ENCODE results near the gene ACAA2. TPM values are rescaled to one million over a fixed set of nuclear protein-coding genes. Genes with fewer than 3 reads are reported as not detected.

The ACAA2 gene
- total RNA-seq, 1 experiment from 2014 or later, result 18.2 TPM

- intact Hi-C loops (cut with micrococcal nuclease), result no loop called here
- no peak overlapping the region for H3K4me2 ChIP-seq (ENCODE audit: low read length)
- no peak overlapping the region for H3K9ac ChIP-seq (ENCODE audit: low read length)
- ChIA-PET CTCF (no interaction called here), RAD21 (ENCODE audit: low non-redundant PET in 1 of 2, low total read pairs in 2 of 2, uncharacterized antibody in 2 of 2, unreplicated experiment in 2 of 2) (no interaction called here), POLR2A (no interaction called here)
- no peaks in the 10 kb centered on the region for H4K20me1 ChIP-seq (ENCODE audit: insufficient read depth)
- BruUV-seq (replicated peaks), result no TSS peak
- H2AFZ ChIP-seq (ENCODE audit: low read depth, low read length, poor library complexity, severe bottlenecking), result no peak overlapping the region
- peaks cover 0 to 10% of the 10 kb centered on the region in 2 experiments; a peak in 1 of 4 replicates for H3K4me1 ChIP-seq (ENCODE audit: control insufficient read depth in 1 of 2, insufficient read depth in 2 of 2, low read length in 2 of 2)
- ATAC-seq (no peak), DNase-seq (ENCODE audit: low read depth, low spot score) (no peak)
- H3K27ac ChIP-seq (ENCODE audit: low read depth, low read length), result no peak overlapping the region
- H3K9me2 ChIP-seq (ENCODE audit: insufficient read depth), result no peaks in the 10 kb centered on the region
- H3K4me3 ChIP-seq (replicated peaks in 1 of 2; ENCODE audit: low read depth in 1 of 2, low read length in 2 of 2), result no peak overlapping the region
- no peaks in the 10 kb centered on the region for H3K27me3 ChIP-seq (ENCODE audit: insufficient read depth, low read length)
- H3K36me3 ChIP-seq (ENCODE audit: control insufficient read depth in 1 of 2, insufficient read depth in 2 of 2, low read length in 2 of 2), result no peaks in the 10 kb centered on the region
- TF ChIP-seq ELF1 (IDR thresholded peaks at IDR 0.05; ENCODE audit: borderline replicate concordance, low read depth) (no peak), ATF3 (IDR thresholded peaks at IDR 0.05) (no peak), TCF7L2 (IDR thresholded peaks at IDR 0.05; ENCODE audit: borderline replicate concordance, extremely low read depth, insufficient read depth, insufficient read length) (no peak), POLR2A (IDR thresholded peaks at IDR 0.05; ENCODE audit: borderline replicate concordance, extremely low read depth, insufficient read depth, insufficient read length) (no peak), YY1 (IDR thresholded peaks at IDR 0.05; ENCODE audit: extremely low read depth, insufficient replicate concordance, low read depth, low read length) (no peak), FOSL1 (IDR thresholded peaks at IDR 0.05; ENCODE audit: low read depth) (no peak), EZH2 (IDR thresholded peaks at IDR 0.05) (no peak), REST (IDR thresholded peaks at IDR 0.05; ENCODE audit: low read depth) (no peak), CEBPB (IDR thresholded peaks at IDR 0.05; ENCODE audit: low read depth) (no peak), CBX3 (IDR thresholded peaks at IDR 0.05; ENCODE audit: low read depth) (no peak), SRF (IDR thresholded peaks at IDR 0.05; ENCODE audit: low read depth) (no peak), EGR1 (IDR thresholded peaks at IDR 0.05; ENCODE audit: low read depth) (no peak), ZNF274 (IDR thresholded peaks at IDR 0.05; ENCODE audit: low read depth, low read length) (no peak), SP1 (IDR thresholded peaks at IDR 0.05; ENCODE audit: low read depth) (no peak), RAD21 (IDR thresholded peaks at IDR 0.05; ENCODE audit: low read depth) (no peak)
- TF ChIP-seq, protein P1, sequence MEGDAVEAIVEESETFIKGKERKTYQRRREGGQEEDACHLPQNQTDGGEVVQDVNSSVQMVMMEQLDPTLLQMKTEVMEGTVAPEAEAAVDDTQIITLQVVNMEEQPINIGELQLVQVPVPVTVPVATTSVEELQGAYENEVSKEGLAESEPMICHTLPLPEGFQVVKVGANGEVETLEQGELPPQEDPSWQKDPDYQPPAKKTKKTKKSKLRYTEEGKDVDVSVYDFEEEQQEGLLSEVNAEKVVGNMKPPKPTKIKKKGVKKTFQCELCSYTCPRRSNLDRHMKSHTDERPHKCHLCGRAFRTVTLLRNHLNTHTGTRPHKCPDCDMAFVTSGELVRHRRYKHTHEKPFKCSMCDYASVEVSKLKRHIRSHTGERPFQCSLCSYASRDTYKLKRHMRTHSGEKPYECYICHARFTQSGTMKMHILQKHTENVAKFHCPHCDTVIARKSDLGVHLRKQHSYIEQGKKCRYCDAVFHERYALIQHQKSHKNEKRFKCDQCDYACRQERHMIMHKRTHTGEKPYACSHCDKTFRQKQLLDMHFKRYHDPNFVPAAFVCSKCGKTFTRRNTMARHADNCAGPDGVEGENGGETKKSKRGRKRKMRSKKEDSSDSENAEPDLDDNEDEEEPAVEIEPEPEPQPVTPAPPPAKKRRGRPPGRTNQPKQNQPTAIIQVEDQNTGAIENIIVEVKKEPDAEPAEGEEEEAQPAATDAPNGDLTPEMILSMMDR (IDR thresholded peaks at IDR 0.05 in 2 of 3, conservative IDR thresholded peaks at IDR 0.05 in 1 of 3; ENCODE audit: borderline replicate concordance in 1 of 3, insufficient read depth in 1 of 3, low read depth in 2 of 3, low read length in 2 of 3), result no peak
- no peaks in the 10 kb centered on the region for H3K9me3 ChIP-seq (ENCODE audit: control insufficient read depth in 1 of 2, insufficient read depth in 1 of 2, low read depth in 1 of 2, low read length in 2 of 2)
- no peaks in the 10 kb centered on the region for H3K79me2 ChIP-seq (ENCODE audit: insufficient read depth, low read length)
These were observed 5.8 kb upstream of the ACAA2 start for GRCh38 chr18:49819071-49819662.
